Endothelial cell (in vitro differentiated cells): ENCODE data around the gene TMX1. TPM values are rescaled to one million over a fixed set of nuclear protein-coding genes. Genes with fewer than 3 reads are reported as not detected.

Source experiments
- DNase-seq: peaks from one replicate; pipeline ENCODE4 v3.0.0; 2021; ENCODE audit warnings: low spot score
- H3K27ac Mint-ChIP-seq: one replicate; pipeline ENCODE4 v1.8.0; 2021; ENCODE audit warnings: mixed read lengths, inconsistent platforms; ENCODE audit not compliant: unreplicated experiment
- H3K27me3 Mint-ChIP-seq: one replicate; pipeline ENCODE4 v1.8.0; 2021; ENCODE audit warnings: mild to moderate bottlenecking, moderate library complexity, mixed read lengths, inconsistent platforms; ENCODE audit not compliant: unreplicated experiment
- H3K36me3 Mint-ChIP-seq: one replicate; pipeline ENCODE4 v1.8.0; 2021; ENCODE audit warnings: mild to moderate bottlenecking, low read depth, mixed read lengths, inconsistent platforms; ENCODE audit not compliant: unreplicated experiment
- H3K4me1 Mint-ChIP-seq: one replicate; pipeline ENCODE4 v1.8.0; 2021; ENCODE audit warnings: mild to moderate bottlenecking, mixed read lengths, inconsistent platforms; ENCODE audit not compliant: unreplicated experiment
- H3K4me3 Mint-ChIP-seq: one replicate; pipeline ENCODE4 v1.8.0; 2021; ENCODE audit warnings: mild to moderate bottlenecking, mixed read lengths, inconsistent platforms; ENCODE audit not compliant: unreplicated experiment
- H3K9me3 Mint-ChIP-seq: one replicate; pipeline ENCODE4 v1.8.0; 2021; ENCODE audit warnings: mixed read lengths, inconsistent platforms; ENCODE audit not compliant: unreplicated experiment
- total RNA-seq: library from RNA; stranded (reverse); fragmentation: NEBNext Ultra II Directional; extraction: Animal tissue kit (Norgen Biotek cat#: 25700); gene quantifications from one replicate; pipeline ENCODE4 v1.2.1, GENCODE V29; 2021; ENCODE audit not compliant: unreplicated experiment
- TF ChIP-seq, protein P1 (sequence below): fragments of 200-600 bp; sonication (generic); IDR thresholded peaks from one replicate; pipeline ENCODE4 v1.5.0; 2021; ENCODE audit warnings: antibody characterized with exemption; ENCODE audit not compliant: unreplicated experiment

The TMX1 gene
- total RNA-seq, 1 donor from 2014 or later = 17.4 TPM

DNA sequence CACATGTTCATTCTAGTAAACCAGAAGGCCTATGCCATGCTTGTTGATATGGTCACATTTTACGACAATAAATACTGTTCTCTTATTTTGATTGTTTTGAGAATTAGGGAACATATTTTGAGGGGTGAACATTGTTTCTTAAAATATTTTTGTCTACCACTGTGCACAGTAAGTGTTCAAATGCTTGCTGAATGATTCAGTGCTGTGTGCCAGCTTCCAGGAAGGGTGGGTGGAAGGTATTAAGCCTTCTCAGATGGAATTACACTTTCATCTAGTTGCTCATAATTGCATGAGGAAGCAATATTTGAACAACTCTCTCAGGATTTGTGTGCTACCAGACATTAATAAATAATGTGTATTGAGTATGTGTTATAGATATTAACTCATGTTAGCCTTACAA is 15.5 kb upstream of the TMX1 start:
- no peak overlapping the region for H3K4me3 Mint-ChIP-seq
- TF ChIP-seq, protein P1, sequence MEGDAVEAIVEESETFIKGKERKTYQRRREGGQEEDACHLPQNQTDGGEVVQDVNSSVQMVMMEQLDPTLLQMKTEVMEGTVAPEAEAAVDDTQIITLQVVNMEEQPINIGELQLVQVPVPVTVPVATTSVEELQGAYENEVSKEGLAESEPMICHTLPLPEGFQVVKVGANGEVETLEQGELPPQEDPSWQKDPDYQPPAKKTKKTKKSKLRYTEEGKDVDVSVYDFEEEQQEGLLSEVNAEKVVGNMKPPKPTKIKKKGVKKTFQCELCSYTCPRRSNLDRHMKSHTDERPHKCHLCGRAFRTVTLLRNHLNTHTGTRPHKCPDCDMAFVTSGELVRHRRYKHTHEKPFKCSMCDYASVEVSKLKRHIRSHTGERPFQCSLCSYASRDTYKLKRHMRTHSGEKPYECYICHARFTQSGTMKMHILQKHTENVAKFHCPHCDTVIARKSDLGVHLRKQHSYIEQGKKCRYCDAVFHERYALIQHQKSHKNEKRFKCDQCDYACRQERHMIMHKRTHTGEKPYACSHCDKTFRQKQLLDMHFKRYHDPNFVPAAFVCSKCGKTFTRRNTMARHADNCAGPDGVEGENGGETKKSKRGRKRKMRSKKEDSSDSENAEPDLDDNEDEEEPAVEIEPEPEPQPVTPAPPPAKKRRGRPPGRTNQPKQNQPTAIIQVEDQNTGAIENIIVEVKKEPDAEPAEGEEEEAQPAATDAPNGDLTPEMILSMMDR = no peak
- no peak overlapping the region for H3K27ac Mint-ChIP-seq
- no peaks in the 10 kb centered on the region for H3K27me3 Mint-ChIP-seq
- peaks cover 6% of the 10 kb centered on the region for H3K9me3 Mint-ChIP-seq
- no peak for DNase-seq
- H3K36me3 Mint-ChIP-seq = no peaks in the 10 kb centered on the region
- H3K4me1 Mint-ChIP-seq = no peaks in the 10 kb centered on the region

- Mint-ChIP-seq H3K27me3 (no peaks in the 10 kb centered on the region), H3K27ac (no peak overlapping the region), H3K4me3 (no peak overlapping the region), H3K36me3 (no peaks in the 10 kb centered on the region), H3K4me1 (no peaks in the 10 kb centered on the region), H3K9me3 (peaks cover 6% of the 10 kb centered on the region)
- no peak for DNase-seq
- TF ChIP-seq, protein P1 = no peak
Measured at GRCh38 chr14:51225751-51226150, 14.3 kb upstream of the TMX1 start.

DNA sequence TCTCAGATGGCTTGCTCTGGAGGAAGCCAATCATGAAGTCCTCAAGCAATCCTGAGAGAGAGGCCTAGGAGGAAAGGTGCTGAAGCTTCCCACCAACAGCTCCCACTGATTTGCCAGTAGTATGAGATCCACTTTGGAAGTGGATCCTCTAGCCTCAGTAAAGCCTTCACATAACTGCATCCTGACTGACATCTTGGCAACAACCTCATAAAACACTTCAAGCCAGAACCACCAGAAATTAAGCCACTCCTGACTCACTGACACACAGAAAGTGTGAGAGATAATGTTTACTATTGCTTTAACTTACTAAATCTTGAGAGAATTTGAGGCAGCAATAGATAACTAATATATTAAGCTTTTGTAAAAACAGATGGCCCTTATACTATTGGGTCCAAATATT is 11.7 kb upstream of the TMX1 start:
- Mint-ChIP-seq H3K27ac (no peak overlapping the region), H3K4me3 (no peak overlapping the region), H3K36me3 (no peaks in the 10 kb centered on the region), H3K9me3 (no peaks in the 10 kb centered on the region), H3K27me3 (no peaks in the 10 kb centered on the region), H3K4me1 (no peaks in the 10 kb centered on the region)
- TF ChIP-seq, protein P1 = no peak
- DNase-seq = no peak

DNA sequence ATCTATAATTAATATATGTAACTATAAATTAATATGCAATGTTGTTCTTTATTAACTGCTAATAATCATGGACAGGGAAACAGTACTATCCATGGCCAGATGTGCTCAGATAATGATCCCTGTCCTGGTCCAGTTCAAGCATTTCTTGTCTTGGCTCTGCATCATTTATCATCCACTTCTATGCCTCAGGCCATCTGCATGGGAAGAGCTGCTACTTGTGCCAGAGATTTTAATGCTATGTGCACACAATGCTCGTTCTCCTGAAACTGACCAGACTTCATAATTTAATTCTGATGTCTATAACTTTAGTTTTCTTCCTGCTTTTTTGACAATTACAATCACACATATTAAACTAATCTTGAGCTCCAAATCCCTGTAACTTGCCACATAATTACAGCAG is 11.2 kb upstream of the TMX1 start:
- H3K4me3 Mint-ChIP-seq = no peak overlapping the region

DNA sequence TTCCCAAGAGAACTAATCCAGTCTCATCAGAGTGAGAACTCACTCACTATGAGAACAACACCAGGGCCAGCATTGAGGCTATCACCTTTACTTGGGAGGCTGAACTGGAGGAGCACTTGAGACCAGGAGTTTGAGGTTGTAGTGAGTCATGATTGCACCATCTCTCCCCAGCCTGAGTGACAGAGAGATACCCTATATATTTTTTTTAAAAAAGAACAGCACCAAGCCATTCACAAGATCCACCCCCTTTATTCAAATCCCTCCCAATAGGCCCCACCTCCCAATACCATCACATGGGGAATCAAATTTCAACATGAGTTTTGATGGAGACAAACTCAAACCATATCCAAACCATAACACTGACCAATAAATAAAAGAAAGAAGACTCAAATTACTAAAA is 3.7 kb upstream of the TMX1 start:
- TF ChIP-seq, protein P1 = no peak
- no peaks in the 10 kb centered on the region for H3K36me3 Mint-ChIP-seq
- H3K27me3 Mint-ChIP-seq = no peaks in the 10 kb centered on the region
- no peak overlapping the region for H3K27ac Mint-ChIP-seq
- no peak overlapping the region for H3K4me3 Mint-ChIP-seq
- DNase-seq = no peak
- no peaks in the 10 kb centered on the region for H3K4me1 Mint-ChIP-seq
- H3K9me3 Mint-ChIP-seq = no peaks in the 10 kb centered on the region

More for the DNA sequence above, 11.2 kb upstream of the TMX1 start:
- Mint-ChIP-seq H3K27ac (no peak overlapping the region), H3K9me3 (no peaks in the 10 kb centered on the region), H3K4me1 (no peaks in the 10 kb centered on the region), H3K36me3 (no peaks in the 10 kb centered on the region), H3K27me3 (no peaks in the 10 kb centered on the region)
- no peak for DNase-seq
- TF ChIP-seq, protein P1 = no peak
